HepG2 (cell line): ENCODE results near the gene TTC17. TPM values are rescaled to one million over a fixed set of nuclear protein-coding genes. Genes with fewer than 3 reads are reported as not detected.

ENCODE experiments used
- ATF6 ChIP-seq: sonication (generic); formaldehyde crosslinking; conservative IDR thresholded peaks from 2 replicates; pipeline ENCODE4 v1.4.0; 2020; ENCODE audit warnings: missing genetic modification reagents
- EED ChIP-seq: sonication (generic); formaldehyde crosslinking; IDR thresholded peaks from 2 replicates; pipeline ENCODE4 v1.5.0; 2020; ENCODE audit warnings: mild to moderate bottlenecking, missing genetic modification reagents
- GTF3A ChIP-seq: sonication (generic); formaldehyde crosslinking; conservative IDR thresholded peaks from 2 replicates; pipeline ENCODE4 v1.4.0; 2020; ENCODE audit warnings: mild to moderate bottlenecking, missing genetic modification reagents
- ISX ChIP-seq: sonication (generic); formaldehyde crosslinking; conservative IDR thresholded peaks from 2 replicates; pipeline ENCODE4 v1.5.0; 2020; ENCODE audit warnings: missing genetic modification reagents
- JDP2 ChIP-seq: sonication (generic); formaldehyde crosslinking; IDR thresholded peaks from 2 replicates; pipeline ENCODE4 v1.8.1; 2022; ENCODE audit warnings: missing genetic modification reagents, borderline replicate concordance
- KMT2B ChIP-seq: IDR thresholded peaks from 2 replicates; pipeline ENCODE4 v1.6.1; 2016; ENCODE audit warnings: missing genetic modification reagents, missing compliant biosample characterization
- LCORL ChIP-seq, 2 experiments: fragments of 450-650 bp in 1 of 2; sonication (generic) in 1 of 2; formaldehyde crosslinking in 1 of 2; IDR thresholded peaks; 2 replicates each; pipeline versions ENCODE4 v1.5.0 to v1.6.1; 2017 to 2020; ENCODE audit warnings: antibody characterized with exemption in 1 of 2, missing genetic modification reagents in 1 of 2
- MEF2D ChIP-seq: sonication (generic); formaldehyde crosslinking; IDR thresholded peaks from 2 replicates; pipeline ENCODE4 v1.5.1; 2020; ENCODE audit warnings: mild to moderate bottlenecking, missing genetic modification reagents
- MEIS1 ChIP-seq: sonication (generic); formaldehyde crosslinking; IDR thresholded peaks from 2 replicates; pipeline ENCODE4 v1.9.0; 2021; ENCODE audit warnings: mild to moderate bottlenecking, missing genetic modification reagents, moderate library complexity, borderline replicate concordance
- RBM39 ChIP-seq: fragments of 200-400 bp; formaldehyde crosslinking; IDR thresholded peaks from one replicate; pipeline ENCODE4 v1.6.1; 2018; ENCODE audit warnings: antibody characterized with exemption, mild to moderate bottlenecking, low read depth, low read length; ENCODE audit not compliant: poor library complexity, severe bottlenecking
- RFX5 ChIP-seq: IDR thresholded peaks from 2 replicates; pipeline ENCODE4 v1.6.1; 2011; ENCODE audit warnings: low read depth, low read length, improper control_type of control experiment
- RORA ChIP-seq: sonication (generic); formaldehyde crosslinking; IDR thresholded peaks from 2 replicates; pipeline ENCODE4 v1.5.0; 2020; ENCODE audit warnings: mild to moderate bottlenecking, missing genetic modification reagents, moderate library complexity
- SATB2 ChIP-seq: sonication (generic); formaldehyde crosslinking; IDR thresholded peaks from 2 replicates; pipeline ENCODE4 v1.5.0; 2020; ENCODE audit warnings: missing genetic modification reagents
- SOX5 ChIP-seq: IDR thresholded peaks from 2 replicates; pipeline ENCODE4 v1.6.1; 2016; ENCODE audit warnings: borderline replicate concordance
- YY1 ChIP-seq: IDR thresholded peaks from 2 replicates; pipeline ENCODE4 v1.6.1; 2011; ENCODE audit warnings: low read length, low read depth, moderate library complexity, mild to moderate bottlenecking; ENCODE audit not compliant: insufficient read depth, insufficient replicate concordance
- ZBTB25 ChIP-seq: IDR thresholded peaks from 2 replicates; pipeline ENCODE4 v1.6.1; 2018; ENCODE audit warnings: missing genetic modification reagents
- ZNF329 ChIP-seq: sonication (generic); formaldehyde crosslinking; IDR thresholded peaks from 2 replicates; pipeline ENCODE4 v1.9.0; 2021; ENCODE audit warnings: low read depth, mild to moderate bottlenecking, missing genetic modification reagents
- ZNF563 ChIP-seq: sonication (generic); formaldehyde crosslinking; IDR thresholded peaks from 2 replicates; pipeline ENCODE4 v1.8.0; 2022; ENCODE audit warnings: mild to moderate bottlenecking, moderate library complexity, missing genetic modification reagents
- ZNF687 ChIP-seq: sonication (generic); formaldehyde crosslinking; IDR thresholded peaks from 2 replicates; pipeline ENCODE4 v1.5.1; 2020; ENCODE audit warnings: mild to moderate bottlenecking, missing genetic modification reagents, moderate library complexity
- ZNF691 ChIP-seq: sonication (generic); formaldehyde crosslinking; IDR thresholded peaks from 2 replicates; pipeline ENCODE4 v1.4.0; 2020; ENCODE audit warnings: missing genetic modification reagents, low read depth, mild to moderate bottlenecking, borderline replicate concordance
- ZNF777 ChIP-seq: sonication (generic); formaldehyde crosslinking; IDR thresholded peaks from 2 replicates; pipeline ENCODE4 v1.4.0; 2020; ENCODE audit warnings: missing genetic modification reagents
- ZNF850 ChIP-seq: sonication (generic); formaldehyde crosslinking; conservative IDR thresholded peaks from 2 replicates; pipeline ENCODE4 v1.9.0; 2021; ENCODE audit warnings: mild to moderate bottlenecking, missing genetic modification reagents
- polyA plus RNA-seq, 8 experiments: library from polyadenylated mRNA; depleted of rRNA in 3 of 8; stranded (reverse) in 7 of 8; unstranded in 1 of 8; fragments of >200 nt; fragmentation: Illumina TruSeq in 4 of 8; extraction: Trizol in 4 of 8; gene quantifications; 2 replicates each; pipeline versions ENCODE4 v1.2.1 to v1.2.3, GENCODE V29; 2011 to 2016; ENCODE audit warnings: low read depth in 4 of 8, missing spikeins in 1 of 8, mixed read lengths in 1 of 8; ENCODE audit not compliant: insufficient read depth in 1 of 8
- total RNA-seq, 5 experiments: library from RNA; depleted of rRNA; stranded (reverse); fragments of >200 nt; fragmentation: Illumina TruSeq; extraction: Trizol; gene quantifications; 2 replicates each; pipeline ENCODE4 v1.2.3, GENCODE V29; 2016; ENCODE audit warnings: low read depth in 1 of 5

The TTC17 gene
- total and polyA plus RNA-seq, 2 of the 13 experiments (the other 11 are each of a cell fraction or from before 2014, with no cell fraction given) = 55.9 to 99.7 TPM

- TF ChIP-seq RFX5 = no peak
- TF ChIP-seq ISX (CRISPR knock-in tag) = no peak
- no peak for TF ChIP-seq SATB2
- TF ChIP-seq ZNF850 (CRISPR knock-in tag) = no peak
- TF ChIP-seq ZNF563 (CRISPR knock-in tag) = peak; percentile 95
- TF ChIP-seq JDP2 (CRISPR knock-in tag) = no peak
- no peak for TF ChIP-seq SOX5 (CRISPR knock-in tag)
- peak; percentile 90 for TF ChIP-seq ZNF687
- peak; percentile 42 for TF ChIP-seq RBM39
- TF ChIP-seq ZBTB25 (CRISPR knock-in tag) = 0 out of 2 replicates have a peak, but pooled peaks have one; percentile 10
- no peak for TF ChIP-seq RORA (CRISPR knock-in tag)
- peak; percentile 63; the same call in 1 of the 2 replicates for TF ChIP-seq ZNF329 (CRISPR knock-in tag)
- TF ChIP-seq YY1 = peak; percentile 99
- TF ChIP-seq ZNF691 (CRISPR knock-in tag) = peak; percentile 74; the same call in 1 of the 2 replicates
- no peak for TF ChIP-seq ZNF777
- TF ChIP-seq ATF6 (CRISPR knock-in tag) = no peak
- no peak for TF ChIP-seq LCORL (IDR thresholded peaks at IDR 0.05)
- peak; percentile 66; the same call in 1 of the 2 replicates for TF ChIP-seq LCORL (CRISPR knock-in tag; IDR thresholded peaks at IDR 0.05)
- TF ChIP-seq GTF3A (CRISPR knock-in tag) = 0 out of 2 replicates have a peak, but pooled peaks have one; percentile 65
- peak; percentile 90; the same call in 1 of the 2 replicates for TF ChIP-seq EED (CRISPR knock-in tag)
- peak; percentile 70; the same call in 1 of the 2 replicates for TF ChIP-seq MEF2D (CRISPR knock-in tag)
- peak; percentile 97 for TF ChIP-seq KMT2B (CRISPR knock-in tag)
- TF ChIP-seq MEIS1 (CRISPR knock-in tag) = peak; percentile 42; the same call in 1 of the 2 replicates
Observed at GRCh38 chr11:43358801-43359421, at the start of gene TTC17 (continued).
